HG03095 (cell line): Measurements from ENCODE around the gene CDCP2.
"Not testable (repeated sequence)": the region's sequence is repeated elsewhere in the genome, so short reads cannot be mapped to it uniquely, and the experiment has no call there.

Experiments used
- ATAC-seq: cut with Tn5 transposase; IDR thresholded peaks from one replicate; pipeline ENCODE4 v1.9.1; 2021; ENCODE audit warnings: moderate library complexity; ENCODE audit not compliant: unreplicated experiment

CDCP2 gene

GRCh38 chr1:54117815-54118563, 34.8 kb downstream of the CDCP2 start:
- ATAC-seq, result no peak

DNA sequence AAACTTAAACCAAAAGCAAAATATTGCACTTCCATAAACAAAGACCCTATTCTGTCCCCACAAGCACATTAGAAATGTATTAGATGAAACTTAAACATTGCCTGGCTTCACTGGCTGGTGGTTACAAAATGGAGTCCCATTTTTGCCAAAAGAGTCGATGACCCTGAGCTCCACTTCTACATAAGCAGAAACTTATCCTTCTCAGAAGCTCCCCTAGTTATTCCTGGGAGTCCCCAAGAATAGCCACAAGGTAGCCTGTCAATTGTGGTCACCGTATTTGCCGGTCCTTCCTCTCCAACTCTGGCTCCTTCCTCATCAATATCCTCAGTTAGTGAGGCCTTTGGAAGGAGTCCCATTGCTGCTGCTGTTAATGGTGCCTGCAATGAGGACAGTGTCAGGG, 37.3 kb downstream of the CDCP2 start:
- no peak for ATAC-seq

- ATAC-seq, result no peak
These were observed 37.8 kb downstream of the CDCP2 start for GRCh38 chr1:54114955-54115354.

DNA sequence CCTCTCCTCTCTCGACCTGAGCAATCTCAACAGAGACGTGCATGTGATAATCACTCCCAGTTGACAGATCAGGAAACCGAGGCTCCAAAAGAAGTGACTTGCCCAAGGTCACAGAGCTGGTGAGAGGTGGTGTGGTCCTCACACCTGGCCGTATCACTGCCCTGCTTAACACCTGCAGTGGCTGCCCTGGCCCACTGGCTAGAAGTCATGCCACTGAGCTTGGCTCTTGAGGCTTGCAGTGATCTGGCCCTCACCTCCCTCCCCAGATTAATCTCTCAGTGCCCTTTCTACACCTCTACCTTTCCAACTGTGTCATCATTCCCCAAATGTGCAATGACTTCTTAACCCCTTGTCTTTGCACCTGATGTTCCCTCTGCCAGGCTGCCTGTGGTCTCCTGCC, 38.8 kb downstream of the CDCP2 start:
- ATAC-seq, result no peak

GRCh38 chr1:54112705-54113368, 40.0 kb downstream of the CDCP2 start:
- ATAC-seq, result no peak

GRCh38 chr1:54112027-54112426, 40.8 kb downstream of the CDCP2 start:
- ATAC-seq, result no peak

- no peak for ATAC-seq
These were observed 41.2 kb downstream of the CDCP2 start for GRCh38 chr1:54111624-54112023.

- no peak for ATAC-seq
These were observed 41.8 kb downstream of the CDCP2 start for GRCh38 chr1:54110996-54111395.

DNA sequence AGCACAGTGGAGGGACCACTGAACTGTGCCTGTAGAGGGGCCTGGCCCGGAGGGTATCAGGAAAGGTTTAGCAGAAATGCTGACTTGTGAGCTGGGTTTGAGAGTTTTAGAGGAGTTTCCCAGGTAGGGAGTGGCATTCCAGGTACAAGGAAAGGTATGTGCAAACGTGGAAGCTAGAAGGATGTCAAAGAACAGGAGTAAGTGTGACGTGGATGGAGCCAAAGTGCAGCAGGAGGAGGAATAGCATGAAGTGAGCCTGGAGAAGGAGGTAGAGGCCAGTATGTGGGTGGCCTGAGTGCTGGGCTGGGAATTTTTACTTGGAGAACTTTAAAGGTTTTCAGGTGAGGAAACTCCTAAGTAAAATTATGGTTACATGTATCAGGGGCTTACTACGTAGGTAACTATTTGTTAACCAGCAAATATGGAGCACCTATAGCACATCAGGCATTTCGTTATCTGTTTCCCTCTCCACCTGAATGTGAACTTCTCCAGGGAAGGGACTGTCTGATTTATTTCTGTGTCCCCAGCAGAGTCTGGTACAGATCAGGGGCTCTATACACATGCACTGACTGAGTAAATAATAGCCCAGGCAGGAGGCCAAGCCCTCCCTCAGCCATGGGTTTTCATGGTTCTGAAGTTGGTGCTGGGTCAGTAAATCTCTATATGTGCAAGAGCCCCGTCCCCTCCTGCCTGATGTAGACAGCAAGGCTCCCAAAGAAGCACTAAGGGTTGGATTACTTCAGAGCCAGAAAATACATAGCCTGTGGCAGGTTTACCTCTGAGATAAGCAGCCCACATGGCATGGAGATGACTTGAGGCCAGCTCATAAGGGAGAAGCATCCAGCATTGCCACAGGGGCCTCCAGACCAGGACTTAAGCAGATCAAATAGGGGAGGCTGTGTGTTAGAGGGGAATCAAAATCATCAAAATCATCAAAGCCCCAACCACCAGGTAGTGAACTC, 43.4 kb downstream of the CDCP2 start:
- no peak for ATAC-seq

DNA sequence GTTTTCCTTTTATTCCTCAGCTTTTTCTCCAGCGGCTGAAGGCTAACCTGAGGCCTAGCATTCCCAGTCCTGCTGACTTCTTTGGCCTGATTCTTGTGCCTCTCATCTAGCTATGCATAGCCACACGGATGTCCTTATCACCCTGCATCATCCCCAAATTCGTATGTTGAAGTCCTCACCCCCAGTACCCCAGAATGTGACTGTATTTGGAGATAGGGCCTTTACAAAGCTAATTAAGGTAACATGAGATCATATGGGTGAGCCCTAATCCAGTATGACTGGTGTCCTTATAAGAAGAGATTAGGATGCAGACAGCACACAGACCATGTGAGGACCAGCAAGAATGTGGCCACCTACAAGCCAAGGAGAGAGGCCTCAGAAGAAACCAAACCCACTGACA, 44.6 kb downstream of the CDCP2 start:
- no peak for ATAC-seq

- ATAC-seq, result no peak
These were observed 45.7 kb downstream of the CDCP2 start for GRCh38 chr1:54107131-54107530.

DNA sequence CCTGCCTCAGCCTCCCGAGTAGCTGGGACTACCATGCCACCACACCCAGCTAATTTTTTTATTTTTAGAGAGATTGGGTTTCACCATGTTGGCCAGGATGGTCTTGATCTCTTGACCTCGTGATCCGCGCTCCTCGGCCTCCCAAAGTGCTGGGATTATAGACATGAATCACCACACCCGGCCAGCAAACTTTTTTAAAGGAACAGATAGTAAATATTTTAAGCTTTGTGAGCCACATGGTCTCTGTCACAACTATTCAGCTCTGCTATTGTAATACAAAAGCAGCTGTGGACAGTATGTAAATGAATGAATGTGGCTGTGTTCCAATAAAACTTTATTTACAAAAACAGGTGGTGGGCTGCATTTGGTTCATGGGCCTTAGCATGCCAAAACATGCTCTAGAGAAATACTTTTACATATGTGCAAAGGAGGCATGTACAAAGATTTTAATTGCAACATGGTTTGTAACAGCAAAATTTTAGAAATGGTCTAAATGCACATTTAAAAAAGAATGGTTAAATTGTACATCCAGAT, 47.0 kb downstream of the CDCP2 start:
- no peak for ATAC-seq

DNA sequence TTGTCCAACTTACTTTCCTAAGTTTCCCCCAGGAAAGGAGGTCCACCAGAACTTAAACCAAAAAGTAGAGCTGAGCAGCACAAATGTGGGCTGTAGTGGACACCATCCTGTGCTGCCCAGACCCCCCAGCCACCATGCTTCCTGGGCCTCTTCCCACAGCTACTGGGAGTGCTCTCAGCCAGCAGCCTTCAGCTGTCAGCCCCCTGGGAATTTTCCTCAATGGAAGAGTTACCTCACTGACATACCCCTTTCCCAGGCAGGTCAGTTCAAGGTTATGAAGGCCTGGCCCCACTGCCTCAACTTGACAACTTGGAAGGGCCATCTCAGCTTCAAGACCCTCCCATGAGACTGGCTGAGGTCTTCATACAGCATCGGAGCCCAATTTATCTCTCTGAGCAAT, 47.7 kb downstream of the CDCP2 start:
- ATAC-seq, result no peak

DNA sequence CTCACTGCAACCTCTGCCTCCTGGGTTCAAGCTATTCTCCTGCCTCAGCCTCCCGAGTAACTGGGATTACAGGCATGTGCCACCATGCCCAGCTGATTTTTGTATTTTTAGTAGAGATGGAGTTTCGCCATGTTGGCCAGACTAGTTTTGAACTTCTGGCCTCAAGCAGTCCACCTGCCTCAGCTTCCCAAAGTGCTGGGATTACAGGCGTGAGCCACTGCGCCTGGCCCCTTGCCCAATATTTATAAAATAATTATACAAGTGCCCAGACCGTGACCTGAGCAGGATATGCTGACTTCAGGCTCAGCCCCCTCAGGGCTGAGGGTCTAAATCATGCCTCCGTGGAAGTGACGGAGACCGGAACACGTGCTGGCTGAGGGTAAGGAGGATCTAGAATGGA, 48.2 kb downstream of the CDCP2 start:
- not testable (repeated sequence) for ATAC-seq

DNA sequence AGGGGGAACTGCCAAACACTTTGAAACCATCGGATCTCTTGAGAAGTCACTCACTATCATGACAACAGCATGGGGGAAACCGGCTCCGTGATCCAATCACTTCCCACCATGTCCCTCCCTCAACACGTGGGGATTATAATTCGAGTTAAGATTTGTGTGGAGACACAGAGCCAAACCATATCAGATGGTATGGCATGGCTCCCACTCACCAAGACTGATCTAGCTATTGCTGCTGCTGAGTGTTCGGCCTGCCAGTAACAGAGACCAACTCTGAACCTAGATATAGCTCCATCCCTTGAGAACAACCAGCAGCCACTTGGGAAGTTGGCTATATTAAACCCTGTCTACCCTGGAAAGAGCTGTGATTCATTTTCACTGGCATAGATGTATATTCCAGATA, 49.4 kb downstream of the CDCP2 start:
- ATAC-seq, result no peak

DNA sequence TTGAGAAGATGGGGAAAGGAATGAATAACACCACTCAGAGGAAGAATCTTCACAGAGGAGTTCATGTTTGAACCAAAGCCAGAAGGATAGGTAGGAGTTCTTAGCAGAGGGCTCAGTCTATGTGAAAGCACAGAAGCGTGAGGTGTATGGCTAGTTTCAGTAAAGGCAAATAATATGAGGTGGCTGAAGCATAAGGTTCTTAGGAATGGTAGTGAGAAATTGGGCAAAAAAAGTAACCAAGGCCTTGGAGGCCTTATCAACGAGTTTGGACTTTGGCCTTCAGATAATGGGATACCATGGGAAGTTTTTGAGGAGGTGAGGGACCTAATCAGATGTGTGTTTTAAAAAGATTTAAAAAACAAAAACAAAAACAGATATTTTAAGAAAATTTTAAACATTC, 52.3 kb downstream of the CDCP2 start:
- ATAC-seq, result no peak

- ATAC-seq, result no peak
These were observed 53.7 kb downstream of the CDCP2 start for GRCh38 chr1:54099061-54099610.

DNA sequence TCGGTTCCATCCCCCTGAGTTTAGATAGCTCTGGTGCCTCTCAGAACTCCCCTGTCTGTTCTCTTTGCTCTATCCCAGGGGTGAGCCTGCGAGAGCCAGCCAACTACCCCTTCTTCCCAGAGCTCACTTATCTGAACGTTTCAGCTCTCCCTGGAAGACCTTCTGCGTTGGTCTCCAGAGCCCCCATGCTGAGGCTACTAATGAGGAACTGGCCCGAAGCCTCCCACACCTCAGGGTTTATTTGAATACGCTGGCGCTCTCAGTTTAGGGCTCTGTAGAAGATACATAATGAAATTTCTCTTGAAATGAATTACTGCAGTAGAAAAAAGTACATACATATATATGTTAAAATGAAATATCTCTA, 55.9 kb downstream of the CDCP2 start:
- ATAC-seq, result no peak

DNA sequence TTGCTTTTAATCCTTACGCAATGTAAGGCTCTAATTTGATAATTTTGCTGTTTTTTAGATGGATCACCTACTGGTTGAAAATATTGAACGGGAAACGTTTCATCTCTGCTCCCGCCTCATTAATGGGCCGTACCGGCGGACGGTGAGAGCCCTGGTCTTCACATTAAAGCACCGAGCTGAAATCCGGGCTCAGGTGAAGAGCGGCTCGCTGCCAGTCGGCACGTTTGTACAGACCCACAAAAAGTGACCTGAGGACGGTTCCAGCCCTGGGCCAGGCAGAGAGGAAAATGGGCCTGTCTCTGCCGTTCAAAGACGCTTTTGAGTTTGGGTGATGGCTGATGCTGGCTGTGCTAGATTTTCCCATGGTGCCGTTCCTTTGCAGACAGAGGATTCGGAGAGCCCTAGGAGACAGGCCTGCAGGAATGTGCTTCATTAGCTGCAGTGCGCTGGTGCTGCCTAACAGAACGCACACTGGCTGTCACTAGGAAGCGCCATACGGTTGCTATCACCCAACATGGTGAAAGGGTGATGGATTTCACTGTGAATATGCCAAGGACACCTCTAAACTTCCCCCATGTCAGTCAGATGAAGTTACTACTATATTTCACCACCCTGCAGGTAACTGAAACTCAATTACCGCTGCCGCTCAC, 56.4 kb downstream of the CDCP2 start:
- ATAC-seq, result no peak

DNA sequence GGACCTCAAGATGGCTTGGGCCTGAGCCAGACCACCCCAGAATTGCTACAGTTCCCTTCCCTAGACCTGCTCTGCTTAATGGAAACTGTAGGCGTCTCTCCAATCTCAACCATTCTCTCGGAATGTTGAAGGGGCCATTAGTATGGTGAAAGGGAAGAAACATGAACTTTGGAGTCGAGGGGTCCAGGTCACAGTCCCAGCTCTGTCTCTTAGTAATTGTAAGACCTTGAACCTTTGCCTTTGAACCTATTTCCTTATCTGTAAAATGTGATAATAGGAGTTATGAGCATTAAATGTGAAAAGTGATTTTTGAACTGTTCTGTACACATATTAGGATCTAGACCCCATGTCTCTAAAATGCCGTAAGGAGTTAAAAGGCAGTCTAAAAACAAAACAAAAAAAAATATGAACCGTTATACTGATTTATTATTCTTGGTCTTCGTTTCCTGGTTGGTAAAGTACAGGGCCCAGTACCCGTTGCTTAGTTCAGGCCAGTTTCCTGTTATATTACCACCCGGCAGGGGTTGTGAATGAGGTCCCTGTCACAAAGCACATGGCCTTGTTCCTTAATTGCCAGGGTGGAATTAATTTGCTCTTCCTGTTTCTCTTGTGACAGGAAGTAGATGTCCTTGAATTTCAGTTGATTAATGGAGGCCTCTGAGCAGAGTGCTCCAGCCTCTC, 57.1 kb downstream of the CDCP2 start:
- ATAC-seq, result no peak
